KOPT-K1 (cell line): ENCODE results near the gene OR4C15.

Experiments
- H3K27ac ChIP-seq: fragments of 200-600 bp; sonication (generic); 2 replicates; pipeline ENCODE4 v1.5.1; 2016; ENCODE audit warnings: antibody characterized with exemption, mild to moderate bottlenecking, low read depth, low read length; ENCODE audit not compliant: poor library complexity, severe bottlenecking
- H3K36me3 ChIP-seq: fragments of 200-600 bp; sonication (generic); 2 replicates; pipeline ENCODE4 v1.5.1; 2017; ENCODE audit warnings: antibody characterized with exemption, mild to moderate bottlenecking, low read length, moderate library complexity; ENCODE audit not compliant: insufficient read depth
- H3K9me3 ChIP-seq: fragments of 200-600 bp; sonication (generic); 2 replicates; pipeline ENCODE4 v1.5.1; 2017; ENCODE audit warnings: antibody characterized with exemption, low read length, mild to moderate bottlenecking; ENCODE audit not compliant: insufficient read depth, poor library complexity, severe bottlenecking

The OR4C15 gene

DNA sequence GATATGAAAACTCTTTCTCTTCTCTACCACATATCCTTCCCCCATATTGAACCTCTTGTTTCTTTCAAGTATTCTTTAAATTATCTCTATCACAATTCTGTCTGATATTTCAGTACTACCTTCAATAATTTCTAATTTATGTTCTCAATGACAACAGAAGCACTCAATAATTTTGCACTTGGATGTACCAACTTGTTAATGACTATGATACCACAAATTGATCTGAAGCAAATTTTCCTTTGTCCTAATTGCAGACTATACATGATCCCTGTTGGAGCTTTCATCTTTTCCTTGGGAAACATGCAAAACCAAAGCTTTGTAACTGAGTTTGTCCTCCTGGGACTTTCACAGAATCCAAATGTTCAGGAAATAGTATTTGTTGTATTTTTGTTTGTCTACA, at the start of gene OR4C15:
Gene OR4C15 (plus strand): TSS at position 301 of the 400 bp plus-strand sequence. CDS start 0 bp downstream, at position 301.
- no peaks in the 10 kb centered on the region for H3K36me3 ChIP-seq

GRCh38 chr11:55571828-55572227, 17.6 kb downstream of the OR4C15 start, which contains the start of gene OR4C16:
OR4C16 (plus strand) TSS chr11:55572128; CDS start chr11:55572128, 0 bp downstream.
- H3K27ac ChIP-seq: no peak within 1 kb of the TSS
- H3K9me3 ChIP-seq: peaks cover 8% of the 10 kb centered on the region
- H3K36me3 ChIP-seq: no peaks in the 10 kb centered on the region

More for the DNA sequence above, at the start of gene OR4C15:
- Histone ChIP-seq H3K27ac (no peak within 1 kb of the TSS), H3K9me3 (no peaks in the 10 kb centered on the region)

DNA sequence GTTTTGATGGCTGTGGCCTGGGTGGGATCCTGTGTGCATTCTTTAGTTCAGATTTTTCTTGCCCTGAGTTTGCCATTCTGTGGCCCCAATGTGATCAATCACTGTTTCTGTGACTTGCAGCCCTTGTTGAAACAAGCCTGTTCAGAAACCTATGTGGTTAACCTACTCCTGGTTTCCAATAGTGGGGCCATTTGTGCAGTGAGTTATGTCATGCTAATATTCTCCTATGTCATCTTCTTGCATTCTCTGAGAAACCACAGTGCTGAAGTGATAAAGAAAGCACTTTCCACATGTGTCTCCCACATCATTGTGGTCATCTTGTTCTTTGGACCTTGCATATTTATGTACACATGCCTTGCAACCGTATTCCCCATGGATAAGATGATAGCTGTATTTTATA, 18.3 kb downstream of the OR4C15 start:
- Histone ChIP-seq H3K36me3 (no peaks in the 10 kb centered on the region), H3K9me3 (peaks cover 14% of the 10 kb centered on the region), H3K27ac (no peak overlapping the region)
